ENCODE measurements around the gene ZNF555. TPM values are rescaled to one million over a fixed set of nuclear protein-coding genes. Genes with fewer than 3 reads are reported as not detected.

Gene ZNF555
- total and polyA plus RNA-seq, 2 of the 13 experiments (the other 11 are each of a cell fraction or from before 2014, with no cell fraction given), result 5.0 to 8.0 TPM

GRCh38 chr19:2840794-2841791, at the start of gene ZNF555 (continued):
- TF ChIP-seq FOXO4 (CRISPR knock-in tag; conservative IDR thresholded peaks at IDR 0.05) (no peak), POGZ (CRISPR knock-in tag; IDR thresholded peaks at IDR 0.05) (peak; percentile 78), MTERF4 (CRISPR knock-in tag; IDR thresholded peaks at IDR 0.05) (no peak), JUND (CRISPR knock-in tag; IDR thresholded peaks at IDR 0.05) (0 out of 2 replicates have a peak, but pooled peaks have one; percentile 60), MYC (CRISPR knock-in tag; IDR thresholded peaks at IDR 0.05; ENCODE audit: borderline replicate concordance) (peak; percentile 92), ZBTB2 (CRISPR knock-in tag; IDR thresholded peaks at IDR 0.05; ENCODE audit: low read depth) (peak; percentile 76), NBN (conservative IDR thresholded peaks at IDR 0.05) (no peak), ONECUT2 (CRISPR knock-in tag; IDR thresholded peaks at IDR 0.05) (peak; percentile 44; the same call in 1 of the 2 replicates), SMARCC2 (IDR thresholded peaks at IDR 0.05) (no peak), ZFX (CRISPR knock-in tag; IDR thresholded peaks at IDR 0.05; ENCODE audit: low read depth) (peak; percentile 82), MAF1 (CRISPR knock-in tag; IDR thresholded peaks at IDR 0.05; ENCODE audit: borderline replicate concordance) (peak; percentile 83; the same call in 1 of the 2 replicates), NFRKB (IDR thresholded peaks at IDR 0.05) (no peak), ARNT (IDR thresholded peaks at IDR 0.05) (no peak), ZNF136 (CRISPR knock-in tag; IDR thresholded peaks at IDR 0.05; ENCODE audit: low read depth) (0 out of 2 replicates have a peak, but pooled peaks have one; percentile 57), ZBTB8A (CRISPR knock-in tag; IDR thresholded peaks at IDR 0.05; ENCODE audit: borderline replicate concordance, low read depth) (0 out of 2 replicates have a peak, but pooled peaks have one; percentile 43), MLX (CRISPR knock-in tag; IDR thresholded peaks at IDR 0.05) (no peak), ZFP1 (CRISPR knock-in tag; IDR thresholded peaks at IDR 0.05) (no peak), ZNF501 (CRISPR knock-in tag; IDR thresholded peaks at IDR 0.05) (peak; percentile 97), NONO (IDR thresholded peaks at IDR 0.05) (no peak), NONO (CRISPR knock-in tag; conservative IDR thresholded peaks at IDR 0.05) (peak; percentile 83), MTF2 (CRISPR knock-in tag; IDR thresholded peaks at IDR 0.05; ENCODE audit: borderline replicate concordance) (peak; percentile 72; the same call in 1 of the 2 replicates), TFE3 (CRISPR knock-in tag; IDR thresholded peaks at IDR 0.05) (peak; percentile 28; the same call in 1 of the 2 replicates), ISL2 (CRISPR knock-in tag; IDR thresholded peaks at IDR 0.05) (peak; percentile 81)
